IPS-20b (cell line): ENCODE measurements around the gene C1QTNF5.

Experiments
- H3K27ac ChIP-seq: one replicate; pipeline ENCODE4 v1.5.1; 2013; ENCODE audit warnings: low read length
- H3K27me3 ChIP-seq: 2 replicates; pipeline ENCODE4 v1.6.1; 2013; ENCODE audit warnings: mild to moderate bottlenecking, low read length, inconsistent platforms; ENCODE audit not compliant: insufficient read depth
- H3K36me3 ChIP-seq: 2 replicates; pipeline ENCODE4 v1.6.1; 2013; ENCODE audit warnings: low read depth, mild to moderate bottlenecking, inconsistent platforms, low read length, moderate library complexity; ENCODE audit not compliant: insufficient read depth
- H3K4me1 ChIP-seq: 2 replicates; pipeline ENCODE4 v1.6.1; 2013; ENCODE audit warnings: mild to moderate bottlenecking, control low read depth, inconsistent platforms, low read length, moderate library complexity; ENCODE audit not compliant: insufficient read depth
- H3K4me3 ChIP-seq: 2 replicates; pipeline ENCODE4 v1.5.1; 2013; ENCODE audit warnings: mild to moderate bottlenecking, low read length, inconsistent platforms
- H3K9ac ChIP-seq: 2 replicates; pipeline ENCODE4 v1.6.1; 2013; ENCODE audit warnings: low read depth, mild to moderate bottlenecking, inconsistent platforms, low read length, moderate library complexity
- H3K9me3 ChIP-seq: 2 replicates; pipeline ENCODE4 v1.6.1; 2013; ENCODE audit warnings: mild to moderate bottlenecking, low read depth, low read length, inconsistent platforms; ENCODE audit not compliant: insufficient read depth

C1QTNF5 gene

DNA sequence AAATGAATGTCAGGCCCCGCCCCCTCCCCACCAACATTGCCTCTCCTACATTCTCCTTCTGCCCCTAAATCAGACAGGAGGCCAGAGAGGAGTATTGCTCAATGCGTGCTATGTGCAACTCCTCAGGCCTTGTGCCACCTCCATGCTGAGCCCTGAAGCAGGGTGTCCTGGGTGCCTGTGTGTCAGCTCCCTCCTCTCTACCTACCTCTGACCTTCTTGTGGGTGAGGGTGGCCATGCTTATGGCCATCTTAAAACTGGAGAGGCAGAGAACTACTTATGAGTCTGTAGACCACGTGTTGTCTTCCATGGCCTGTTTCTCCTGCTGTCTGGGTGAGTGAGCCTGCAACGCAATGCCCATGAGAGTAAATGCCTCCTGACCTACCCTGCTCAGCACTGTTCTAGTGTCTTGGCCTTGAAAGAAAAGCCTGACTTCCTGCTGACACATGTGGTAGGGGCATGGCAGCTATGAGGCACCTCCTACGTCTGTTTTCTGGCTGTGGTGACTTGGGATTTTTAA lies 34.3 kb downstream of the C1QTNF5 start:
- H3K9me3 ChIP-seq = no peaks in the 10 kb centered on the region
- H3K4me1 ChIP-seq = peaks cover 5% of the 10 kb centered on the region; the same call in 1 of the 2 replicates
- no peaks in the 10 kb centered on the region for H3K27me3 ChIP-seq
- no peak overlapping the region for H3K4me3 ChIP-seq
- H3K27ac ChIP-seq = no peak overlapping the region
- H3K9ac ChIP-seq = no peak overlapping the region
- H3K36me3 ChIP-seq = peaks cover 65% of the 10 kb centered on the region

DNA sequence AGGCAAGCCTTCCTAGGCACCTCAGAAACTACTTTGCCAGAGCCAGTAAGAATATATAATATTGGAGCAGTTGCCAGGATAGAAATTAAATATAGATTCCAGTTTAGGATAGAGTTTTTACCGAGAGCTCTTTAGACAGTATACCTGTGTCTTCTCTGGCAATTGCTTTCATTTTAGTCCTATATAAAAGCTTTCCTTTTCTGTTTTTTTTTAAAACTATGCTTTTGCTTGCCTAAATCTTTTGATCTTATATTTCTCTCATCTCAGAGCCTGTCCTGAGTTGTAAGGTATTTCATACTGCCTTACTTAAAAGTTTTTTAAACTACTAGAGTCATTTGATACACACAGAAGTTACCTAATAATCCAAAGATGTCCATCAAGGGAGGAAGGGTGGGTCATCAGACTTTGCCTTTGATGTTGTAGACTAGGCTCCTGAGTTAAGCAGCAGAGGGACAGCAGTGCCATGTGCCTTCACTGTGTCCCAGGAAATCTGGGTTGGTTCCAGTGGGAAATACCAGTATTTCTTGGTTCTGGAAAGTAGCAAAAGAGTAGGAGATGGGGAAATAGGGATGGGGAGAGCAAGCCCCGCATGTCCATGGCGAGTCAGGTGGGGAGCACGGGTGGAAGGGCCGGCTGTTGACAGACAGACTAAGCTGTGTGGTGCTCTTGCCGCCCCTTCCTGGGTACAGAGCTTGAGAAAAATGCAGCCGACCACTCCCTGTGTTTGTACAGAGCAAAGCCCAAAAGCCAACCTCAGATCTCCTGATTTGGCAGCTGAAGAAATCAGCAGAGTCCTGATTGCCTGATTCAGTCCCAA lies 34.9 kb downstream of the C1QTNF5 start:
- Histone ChIP-seq H3K36me3 (peaks cover 71% of the 10 kb centered on the region), H3K9ac (no peak overlapping the region)

DNA sequence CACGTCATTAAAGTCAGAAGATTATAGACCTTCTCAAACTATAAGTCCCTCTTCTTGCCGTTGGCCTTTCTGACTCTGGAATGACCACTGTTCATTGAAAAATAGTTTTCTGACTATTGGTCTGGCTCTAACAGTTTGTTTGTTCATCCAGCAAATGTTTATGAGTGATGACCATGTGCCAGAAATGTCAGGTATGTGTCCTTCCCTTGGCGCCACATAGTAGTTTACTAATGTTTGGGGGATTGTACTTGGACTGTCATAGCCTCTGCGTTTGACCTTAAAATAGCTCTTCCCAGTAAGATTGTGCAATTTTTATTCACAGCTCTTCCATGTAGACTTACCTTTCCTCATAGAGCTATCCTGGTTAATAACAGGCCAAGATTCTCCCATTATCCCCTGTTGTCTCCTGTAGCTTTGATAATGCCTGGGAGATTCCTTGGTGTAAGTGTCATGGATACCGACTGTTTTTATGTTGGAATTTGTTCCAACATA lies 37.4 kb downstream of the C1QTNF5 start:
- Histone ChIP-seq H3K27ac (no peak overlapping the region), H3K9ac (no peak overlapping the region), H3K4me1 (peaks cover 5% of the 10 kb centered on the region; the same call in 1 of the 2 replicates), H3K36me3 (peaks cover 88% of the 10 kb centered on the region), H3K9me3 (no peaks in the 10 kb centered on the region), H3K27me3 (no peaks in the 10 kb centered on the region), H3K4me3 (no peak overlapping the region)

More for the DNA sequence above, 34.9 kb downstream of the C1QTNF5 start:
- H3K4me3 ChIP-seq = no peak overlapping the region
- no peak overlapping the region for H3K27ac ChIP-seq
- no peaks in the 10 kb centered on the region for H3K27me3 ChIP-seq
- H3K9me3 ChIP-seq = no peaks in the 10 kb centered on the region
- H3K4me1 ChIP-seq = peaks cover 5% of the 10 kb centered on the region; the same call in 1 of the 2 replicates

DNA sequence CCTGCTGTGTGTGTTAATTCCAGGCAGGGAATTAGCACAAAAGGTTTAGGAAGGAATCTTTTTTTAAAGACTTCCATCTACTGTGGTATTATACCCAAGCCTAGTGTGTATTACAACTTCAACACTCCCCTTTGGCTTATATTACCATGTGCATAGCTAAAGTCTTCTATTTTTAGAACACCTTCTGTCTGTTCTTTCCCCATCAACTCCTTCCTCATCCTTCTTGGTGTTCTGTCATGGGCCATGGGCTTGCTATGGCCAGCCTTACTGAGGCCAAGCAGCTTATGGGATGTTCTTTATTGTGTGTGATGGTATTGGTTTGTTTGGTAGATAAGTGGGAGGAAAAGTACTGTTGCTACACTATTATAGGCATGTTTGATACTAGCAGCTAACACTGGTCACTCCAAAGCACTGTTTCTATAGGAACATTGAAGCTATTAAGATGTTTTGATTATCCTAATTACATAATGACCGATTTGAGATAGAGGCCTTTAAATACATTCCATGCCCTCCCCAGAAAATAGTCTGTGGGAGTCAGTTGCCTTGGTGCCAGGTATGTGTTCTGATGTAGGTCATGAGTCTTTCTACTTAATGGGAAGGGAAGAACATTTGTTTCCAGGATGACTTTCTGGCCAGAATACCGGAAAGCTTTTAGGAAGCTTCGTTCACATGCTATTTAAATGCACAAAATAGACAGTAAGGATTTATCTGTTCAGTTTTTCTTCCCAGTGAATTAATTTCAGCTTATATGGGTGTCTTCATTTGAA lies 40.3 kb downstream of the C1QTNF5 start:
- H3K9ac ChIP-seq = no peak overlapping the region
- no peak overlapping the region for H3K4me3 ChIP-seq
- no peaks in the 10 kb centered on the region for H3K9me3 ChIP-seq
- H3K27ac ChIP-seq = no peak overlapping the region
- H3K4me1 ChIP-seq = no peaks in the 10 kb centered on the region
- H3K36me3 ChIP-seq = peaks cover 95% of the 10 kb centered on the region
- no peaks in the 10 kb centered on the region for H3K27me3 ChIP-seq

DNA sequence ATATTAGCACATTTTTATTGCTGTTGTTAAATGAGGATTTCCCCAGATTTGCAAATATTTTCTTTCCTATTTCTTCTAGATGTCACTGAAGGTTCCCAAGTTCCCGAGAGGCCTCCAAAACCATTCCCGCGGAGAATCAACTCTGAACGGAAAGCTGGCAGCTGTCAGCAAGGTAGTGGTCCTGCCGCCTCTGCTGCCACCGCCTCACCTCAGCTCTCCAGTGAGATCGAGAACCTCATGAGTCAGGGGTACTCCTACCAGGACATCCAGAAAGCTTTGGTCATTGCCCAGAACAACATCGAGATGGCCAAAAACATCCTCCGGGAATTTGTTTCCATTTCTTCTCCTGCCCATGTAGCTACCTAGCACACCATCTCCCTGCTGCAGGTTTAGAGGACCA lies 41.3 kb downstream of the C1QTNF5 start:
- no peak overlapping the region for H3K4me3 ChIP-seq
- H3K36me3 ChIP-seq = peaks cover 85% of the 10 kb centered on the region
- H3K27me3 ChIP-seq = no peaks in the 10 kb centered on the region
- H3K4me1 ChIP-seq = no peaks in the 10 kb centered on the region
- H3K9ac ChIP-seq = no peak overlapping the region
- H3K27ac ChIP-seq = no peak overlapping the region
- H3K9me3 ChIP-seq = no peaks in the 10 kb centered on the region

DNA sequence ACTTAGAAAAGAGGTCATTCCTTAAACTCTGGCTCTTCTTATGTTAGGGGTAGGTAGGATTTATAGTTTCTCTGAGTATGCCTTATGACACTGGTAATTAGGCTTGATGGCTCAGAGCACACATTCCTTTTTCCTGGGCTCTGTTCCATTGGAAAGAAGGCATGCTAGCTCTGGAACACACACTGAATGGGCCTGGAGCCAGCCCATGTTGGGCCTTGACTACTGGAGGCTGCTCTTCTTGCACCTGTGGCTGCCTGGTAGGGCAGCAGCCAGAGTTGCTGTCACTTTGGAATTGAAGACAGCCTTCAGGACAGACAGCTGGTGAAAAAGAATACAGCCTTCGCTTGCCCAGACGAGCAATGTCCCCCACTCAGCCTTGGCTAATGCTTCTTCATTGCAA lies 42.0 kb downstream of the C1QTNF5 start:
- no peaks in the 10 kb centered on the region for H3K4me1 ChIP-seq
- no peaks in the 10 kb centered on the region for H3K27me3 ChIP-seq
- H3K36me3 ChIP-seq = peaks cover 78% of the 10 kb centered on the region

DNA sequence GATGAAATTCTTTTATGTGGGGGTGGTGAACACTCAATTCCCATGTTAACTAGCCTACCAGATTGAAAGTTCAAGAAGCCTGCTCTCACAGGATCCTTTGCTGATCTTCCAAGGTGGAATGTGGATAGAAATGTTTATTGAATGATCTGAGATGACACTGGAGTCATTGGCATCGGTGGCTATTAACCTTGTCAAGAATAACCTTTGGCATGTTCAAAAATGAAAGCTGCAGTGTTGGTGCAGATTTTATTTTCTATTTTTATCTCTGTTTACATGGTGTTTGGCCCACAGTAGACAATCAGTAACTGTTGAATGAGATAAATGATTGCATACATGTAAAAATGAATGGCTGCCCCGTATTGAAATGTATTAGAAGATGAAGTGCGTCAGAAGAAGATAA lies 42.7 kb downstream of the C1QTNF5 start:
- Histone ChIP-seq H3K27me3 (no peaks in the 10 kb centered on the region), H3K36me3 (peaks cover 70% of the 10 kb centered on the region), H3K4me3 (no peak overlapping the region), H3K27ac (no peak overlapping the region), H3K4me1 (no peaks in the 10 kb centered on the region), H3K9ac (no peak overlapping the region), H3K9me3 (no peaks in the 10 kb centered on the region)

More for the DNA sequence above, 42.0 kb downstream of the C1QTNF5 start:
- H3K9me3 ChIP-seq = no peaks in the 10 kb centered on the region
- H3K27ac ChIP-seq = no peak overlapping the region
- no peak overlapping the region for H3K4me3 ChIP-seq
- no peak overlapping the region for H3K9ac ChIP-seq

DNA sequence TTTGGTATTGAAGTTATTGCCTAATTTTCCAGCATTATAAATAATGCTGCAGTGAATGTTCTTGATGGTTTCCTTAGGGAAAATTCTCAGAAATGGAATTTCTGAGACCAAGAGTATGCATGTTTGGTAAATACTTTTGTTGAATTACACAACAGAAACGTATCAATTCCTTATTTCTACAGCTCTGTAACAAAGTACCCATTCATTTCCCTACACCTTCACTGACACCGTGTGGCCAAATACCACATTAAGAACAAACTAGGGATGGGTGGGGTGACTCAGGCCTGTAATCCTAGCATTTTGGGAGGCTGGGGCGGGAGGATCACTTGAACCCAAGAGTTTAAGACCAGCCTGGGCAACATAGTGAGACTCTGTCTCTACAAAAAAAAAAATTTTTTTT lies 45.5 kb downstream of the C1QTNF5 start:
- no peaks in the 10 kb centered on the region for H3K4me1 ChIP-seq
- peaks cover 51% of the 10 kb centered on the region for H3K36me3 ChIP-seq
- H3K9ac ChIP-seq = no peak overlapping the region
- peaks cover 5% of the 10 kb centered on the region; the same call in 1 of the 2 replicates for H3K9me3 ChIP-seq
- no peaks in the 10 kb centered on the region for H3K27me3 ChIP-seq
- no peak overlapping the region for H3K4me3 ChIP-seq
- no peak overlapping the region for H3K27ac ChIP-seq

DNA sequence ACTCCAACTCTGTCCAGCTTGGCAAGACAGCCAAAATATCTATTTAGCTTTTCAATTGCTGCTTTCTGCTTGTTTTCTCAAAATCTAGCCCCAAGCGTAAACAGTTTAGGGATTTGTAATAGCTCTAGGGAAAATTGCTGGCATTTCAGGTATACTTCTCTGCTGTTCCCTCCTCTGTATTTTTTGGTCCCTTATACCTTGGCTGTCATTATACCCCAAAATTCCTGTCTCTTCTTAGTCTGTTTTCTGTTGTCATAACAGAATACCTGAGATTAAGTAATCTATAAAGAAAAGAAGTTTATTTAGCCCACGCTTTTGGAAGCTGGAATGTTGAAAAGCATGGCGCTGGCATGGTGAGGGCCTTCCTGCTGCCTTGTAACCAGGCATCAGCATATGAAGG lies 47.2 kb downstream of the C1QTNF5 start:
- Histone ChIP-seq H3K4me1 (no peaks in the 10 kb centered on the region), H3K36me3 (peaks cover 50% of the 10 kb centered on the region), H3K27ac (no peak overlapping the region), H3K27me3 (no peaks in the 10 kb centered on the region), H3K4me3 (no peak overlapping the region), H3K9ac (no peak overlapping the region), H3K9me3 (peaks cover 5% of the 10 kb centered on the region; the same call in 1 of the 2 replicates)

DNA sequence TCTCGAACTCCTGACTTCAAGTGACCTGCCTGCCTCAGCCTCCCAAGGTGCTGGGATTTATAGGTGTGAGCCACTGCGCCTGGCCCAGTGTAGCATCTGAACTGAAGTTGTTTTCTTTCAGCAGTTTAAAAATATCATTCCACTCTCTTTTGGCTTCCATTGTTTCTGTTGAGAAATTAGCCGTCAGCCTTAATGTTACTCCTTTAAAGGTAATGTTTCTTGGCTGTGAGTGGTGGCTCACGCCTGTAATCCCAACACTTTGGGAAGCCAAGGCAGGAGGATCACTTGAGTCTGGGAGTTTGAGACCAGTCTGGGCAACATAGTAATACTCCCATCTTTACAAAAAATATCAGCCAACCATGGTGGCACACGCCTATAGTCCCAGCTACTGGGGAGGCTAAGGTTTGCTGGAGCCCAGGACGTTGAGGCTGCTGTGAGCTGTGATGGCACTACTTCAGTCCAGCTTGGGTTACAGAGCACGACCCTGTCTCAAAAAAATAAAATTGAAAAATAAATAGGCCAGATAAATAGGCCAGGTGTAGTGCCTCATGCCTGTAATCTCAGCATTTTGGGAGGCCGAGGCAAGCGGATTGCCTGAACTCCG lies 49.7 kb downstream of the C1QTNF5 start:
- peaks cover 54% of the 10 kb centered on the region for H3K36me3 ChIP-seq
- no peaks in the 10 kb centered on the region for H3K27me3 ChIP-seq
- no peaks in the 10 kb centered on the region for H3K4me1 ChIP-seq
- H3K9ac ChIP-seq = no peak overlapping the region
- no peak overlapping the region for H3K27ac ChIP-seq
- H3K9me3 ChIP-seq = peaks cover 5% of the 10 kb centered on the region; the same call in 1 of the 2 replicates
- H3K4me3 ChIP-seq = no peak overlapping the region
